BE2C (cell line): ENCODE data around the gene GALNT1.

Experiments
- DNase-seq: peaks from one replicate; pipeline ENCODE4 v3.0.0-alpha.2; 2020
- H3K27me3 ChIP-seq: fragments of 250-450 bp; sonication (Bioruptor Pico); 2 replicates; pipeline ENCODE4 v1.5.1; 2020; ENCODE audit warnings: mild to moderate bottlenecking
- H3K36me3 ChIP-seq: fragments of 250-450 bp; sonication (Bioruptor Pico); 2 replicates; pipeline ENCODE4 v1.5.1; 2020; ENCODE audit warnings: mild to moderate bottlenecking
- H3K4me1 ChIP-seq: fragments of 250-450 bp; sonication (Bioruptor Pico); 2 replicates; pipeline ENCODE4 v1.5.1; 2020
- H3K4me3 ChIP-seq: 2 replicates; pipeline ENCODE4 v1.5.1; 2011; ENCODE audit warnings: low read depth, low read length
- H3K9me3 ChIP-seq: fragments of 250-450 bp; sonication (Bioruptor Pico); 2 replicates; pipeline ENCODE4 v1.5.1; 2020
- TF ChIP-seq, protein P1 (sequence below): IDR thresholded peaks from 2 replicates; pipeline ENCODE4 v1.5.1; 2012; ENCODE audit warnings: mild to moderate bottlenecking, low read depth, low read length

GALNT1 gene

DNA sequence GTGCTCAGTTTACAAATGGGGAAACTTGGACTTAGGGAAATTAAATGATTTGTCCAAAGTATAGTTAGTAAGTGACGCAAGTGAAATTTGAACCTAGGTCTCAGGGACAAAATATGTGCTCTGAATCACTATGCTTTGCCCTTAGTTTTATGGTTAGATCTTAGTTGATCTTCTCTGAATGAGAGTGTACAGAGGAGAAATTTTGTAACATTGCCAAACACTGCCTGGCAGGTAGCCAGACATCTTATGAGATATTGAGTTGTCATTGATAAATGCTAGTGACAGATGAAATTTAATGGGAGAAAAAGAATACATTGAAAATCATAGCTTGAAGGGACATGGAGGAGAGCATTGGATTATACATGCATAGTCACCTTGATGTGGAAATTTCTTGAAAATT lies 91.4 kb downstream of the GALNT1 start:
- no peak overlapping the region for H3K4me3 ChIP-seq
- no peaks in the 10 kb centered on the region for H3K4me1 ChIP-seq
- H3K9me3 ChIP-seq = no peaks in the 10 kb centered on the region
- DNase-seq = peak; percentile 6
- no peaks in the 10 kb centered on the region for H3K36me3 ChIP-seq
- no peaks in the 10 kb centered on the region for H3K27me3 ChIP-seq
- TF ChIP-seq, protein P1, sequence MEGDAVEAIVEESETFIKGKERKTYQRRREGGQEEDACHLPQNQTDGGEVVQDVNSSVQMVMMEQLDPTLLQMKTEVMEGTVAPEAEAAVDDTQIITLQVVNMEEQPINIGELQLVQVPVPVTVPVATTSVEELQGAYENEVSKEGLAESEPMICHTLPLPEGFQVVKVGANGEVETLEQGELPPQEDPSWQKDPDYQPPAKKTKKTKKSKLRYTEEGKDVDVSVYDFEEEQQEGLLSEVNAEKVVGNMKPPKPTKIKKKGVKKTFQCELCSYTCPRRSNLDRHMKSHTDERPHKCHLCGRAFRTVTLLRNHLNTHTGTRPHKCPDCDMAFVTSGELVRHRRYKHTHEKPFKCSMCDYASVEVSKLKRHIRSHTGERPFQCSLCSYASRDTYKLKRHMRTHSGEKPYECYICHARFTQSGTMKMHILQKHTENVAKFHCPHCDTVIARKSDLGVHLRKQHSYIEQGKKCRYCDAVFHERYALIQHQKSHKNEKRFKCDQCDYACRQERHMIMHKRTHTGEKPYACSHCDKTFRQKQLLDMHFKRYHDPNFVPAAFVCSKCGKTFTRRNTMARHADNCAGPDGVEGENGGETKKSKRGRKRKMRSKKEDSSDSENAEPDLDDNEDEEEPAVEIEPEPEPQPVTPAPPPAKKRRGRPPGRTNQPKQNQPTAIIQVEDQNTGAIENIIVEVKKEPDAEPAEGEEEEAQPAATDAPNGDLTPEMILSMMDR = no peak

DNA sequence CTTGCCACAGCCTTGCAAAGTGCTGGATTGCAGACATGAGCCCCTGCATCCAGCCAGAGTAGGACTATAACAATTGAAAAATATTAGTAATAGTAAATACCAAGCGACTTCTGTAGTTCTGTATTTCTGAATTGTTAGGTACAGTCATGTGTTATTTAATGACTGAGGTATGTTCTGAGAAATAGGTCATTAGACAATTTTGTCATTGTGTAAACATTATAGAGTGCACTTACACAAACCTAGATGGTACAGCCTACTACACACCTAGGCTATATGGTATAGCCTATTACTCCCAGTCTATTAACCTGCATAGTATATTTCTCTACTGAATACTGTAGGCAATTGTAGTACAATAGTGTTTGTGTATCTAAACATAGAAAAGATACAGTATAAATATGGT lies 92.1 kb downstream of the GALNT1 start:
- Histone ChIP-seq H3K4me1 (no peaks in the 10 kb centered on the region), H3K36me3 (no peaks in the 10 kb centered on the region), H3K9me3 (no peaks in the 10 kb centered on the region), H3K4me3 (no peak overlapping the region), H3K27me3 (no peaks in the 10 kb centered on the region)
- TF ChIP-seq, protein P1 = no peak
- DNase-seq = no peak

DNA sequence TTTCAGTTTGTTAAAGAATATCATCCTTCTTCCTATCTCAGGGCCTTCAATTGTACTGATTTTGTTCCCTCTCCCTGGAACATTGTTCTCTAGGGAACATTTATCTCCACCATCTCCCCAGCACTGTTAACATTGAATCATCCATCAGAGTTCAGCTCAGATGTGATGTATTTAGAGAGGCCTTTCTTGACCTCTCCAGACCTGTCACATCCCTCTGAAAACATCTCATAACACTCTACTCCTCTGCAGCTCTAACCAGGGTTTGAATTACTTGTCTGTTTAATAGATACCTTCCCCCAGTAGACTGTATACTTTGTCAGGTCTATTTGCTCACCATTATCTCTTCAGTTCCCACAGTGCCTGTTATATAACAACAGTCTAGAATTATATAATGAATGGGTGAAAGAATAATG lies 98.6 kb downstream of the GALNT1 start:
- TF ChIP-seq, protein P1 = no peak
- Histone ChIP-seq H3K36me3 (no peaks in the 10 kb centered on the region), H3K9me3 (no peaks in the 10 kb centered on the region), H3K27me3 (no peaks in the 10 kb centered on the region), H3K4me3 (no peak overlapping the region), H3K4me1 (no peaks in the 10 kb centered on the region)
- no peak for DNase-seq

DNA sequence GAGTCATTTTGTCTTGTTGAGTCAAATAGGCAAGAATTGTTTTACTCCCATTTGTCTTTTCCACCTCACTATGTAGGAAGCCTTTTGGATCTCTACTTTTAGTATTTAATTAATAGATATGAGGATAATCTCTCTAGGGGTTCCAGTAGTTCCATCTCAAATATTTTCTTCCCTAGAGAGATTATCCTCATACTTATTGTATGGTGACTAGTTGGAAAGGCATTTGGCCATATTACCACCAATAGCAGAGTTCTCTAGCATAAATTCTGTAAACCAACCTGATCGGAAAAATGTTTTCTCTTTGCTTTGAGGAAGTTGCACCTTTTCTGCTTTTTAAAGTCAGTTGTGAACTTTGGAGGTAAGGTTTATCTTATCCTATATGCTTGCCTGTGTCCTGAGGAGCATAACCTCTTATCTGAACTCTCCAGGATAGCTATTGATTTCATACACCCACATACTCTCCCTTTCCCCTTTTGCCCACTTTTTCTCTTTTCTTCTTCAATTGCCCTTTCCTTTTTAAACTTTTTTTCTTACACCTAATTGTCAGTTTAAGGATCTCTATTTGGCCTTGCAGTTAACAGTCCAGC lies 100.8 kb downstream of the GALNT1 start:
- Histone ChIP-seq H3K27me3 (no peaks in the 10 kb centered on the region), H3K36me3 (no peaks in the 10 kb centered on the region), H3K4me1 (no peaks in the 10 kb centered on the region), H3K4me3 (no peak overlapping the region), H3K9me3 (no peaks in the 10 kb centered on the region)
- TF ChIP-seq, protein P1 = no peak
- DNase-seq = no peak

DNA sequence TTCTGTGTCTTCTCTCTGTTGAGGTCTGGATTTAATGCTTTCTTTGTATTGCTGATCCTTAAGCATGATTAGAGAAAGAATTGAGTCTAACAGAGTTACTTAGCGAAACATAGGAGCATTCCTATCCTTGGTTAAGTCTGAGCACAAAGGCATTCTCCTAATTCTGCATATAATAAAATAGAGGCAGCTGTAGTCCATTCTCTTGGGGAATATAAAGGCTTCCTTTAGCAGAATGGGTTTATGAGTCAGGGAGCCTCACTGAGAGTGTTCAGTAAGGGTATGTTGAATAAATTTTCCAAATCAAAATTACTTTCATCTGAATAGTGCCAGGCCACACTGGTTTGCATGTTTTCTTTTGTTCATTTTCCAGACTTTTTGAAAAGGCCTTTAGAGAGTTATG lies 101.5 kb downstream of the GALNT1 start:
- H3K36me3 ChIP-seq = no peaks in the 10 kb centered on the region
- no peak for DNase-seq
- H3K9me3 ChIP-seq = no peaks in the 10 kb centered on the region
- no peak overlapping the region for H3K4me3 ChIP-seq
- no peaks in the 10 kb centered on the region for H3K4me1 ChIP-seq
- TF ChIP-seq, protein P1 = no peak
- H3K27me3 ChIP-seq = no peaks in the 10 kb centered on the region

DNA sequence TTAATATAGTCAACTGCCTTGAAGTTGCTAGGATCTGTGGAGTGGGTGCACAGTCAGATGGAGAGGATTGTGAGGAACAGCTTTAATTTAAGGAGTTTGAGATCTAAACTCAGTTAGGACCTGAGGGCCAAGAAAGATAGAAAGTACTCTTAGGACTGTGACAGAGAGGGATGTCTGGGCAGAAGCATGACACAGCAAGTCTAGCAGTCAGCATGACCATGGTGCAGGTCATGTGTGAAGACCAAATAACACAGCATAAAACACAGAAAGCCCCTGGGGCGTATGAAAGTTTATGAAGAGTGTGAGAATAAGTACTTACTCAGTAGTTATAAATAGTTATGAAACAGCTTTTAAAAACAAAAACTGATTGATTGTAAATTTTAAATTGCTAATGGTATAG lies 107.2 kb downstream of the GALNT1 start:
- no peaks in the 10 kb centered on the region for H3K4me1 ChIP-seq
- no peaks in the 10 kb centered on the region for H3K36me3 ChIP-seq
- no peaks in the 10 kb centered on the region for H3K27me3 ChIP-seq
- no peaks in the 10 kb centered on the region for H3K9me3 ChIP-seq
- TF ChIP-seq, protein P1 = no peak
- H3K4me3 ChIP-seq = no peak overlapping the region
- DNase-seq = no peak
